ENCODE measurements around the gene TBC1D19.
A peak's percentile ranks its signal among the peaks of the same experiment; 100 is the strongest.

TBC1D19 gene

DNA sequence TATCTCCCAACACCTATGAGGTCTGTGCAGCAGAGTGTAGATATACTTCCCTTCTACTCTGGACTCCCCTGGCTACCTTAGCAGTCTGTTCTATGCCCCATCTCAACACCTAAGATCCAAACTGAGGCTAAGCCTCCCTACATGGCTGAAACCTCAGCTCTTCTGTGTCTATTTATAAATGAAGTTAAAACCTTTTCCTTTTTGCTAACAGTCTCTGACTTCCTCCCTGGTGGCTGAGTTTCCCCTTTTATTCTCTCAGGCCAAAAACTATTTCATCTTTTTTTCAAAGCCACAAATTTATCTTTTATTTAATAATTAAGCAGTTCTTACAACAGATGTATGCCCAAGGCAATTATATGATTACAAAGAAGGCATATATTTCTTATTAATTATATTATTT is 164.9 kb downstream of the TBC1D19 start:
- TF ChIP-seq, protein P1, sequence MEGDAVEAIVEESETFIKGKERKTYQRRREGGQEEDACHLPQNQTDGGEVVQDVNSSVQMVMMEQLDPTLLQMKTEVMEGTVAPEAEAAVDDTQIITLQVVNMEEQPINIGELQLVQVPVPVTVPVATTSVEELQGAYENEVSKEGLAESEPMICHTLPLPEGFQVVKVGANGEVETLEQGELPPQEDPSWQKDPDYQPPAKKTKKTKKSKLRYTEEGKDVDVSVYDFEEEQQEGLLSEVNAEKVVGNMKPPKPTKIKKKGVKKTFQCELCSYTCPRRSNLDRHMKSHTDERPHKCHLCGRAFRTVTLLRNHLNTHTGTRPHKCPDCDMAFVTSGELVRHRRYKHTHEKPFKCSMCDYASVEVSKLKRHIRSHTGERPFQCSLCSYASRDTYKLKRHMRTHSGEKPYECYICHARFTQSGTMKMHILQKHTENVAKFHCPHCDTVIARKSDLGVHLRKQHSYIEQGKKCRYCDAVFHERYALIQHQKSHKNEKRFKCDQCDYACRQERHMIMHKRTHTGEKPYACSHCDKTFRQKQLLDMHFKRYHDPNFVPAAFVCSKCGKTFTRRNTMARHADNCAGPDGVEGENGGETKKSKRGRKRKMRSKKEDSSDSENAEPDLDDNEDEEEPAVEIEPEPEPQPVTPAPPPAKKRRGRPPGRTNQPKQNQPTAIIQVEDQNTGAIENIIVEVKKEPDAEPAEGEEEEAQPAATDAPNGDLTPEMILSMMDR (IDR thresholded peaks at IDR 0.05; ENCODE audit: low read depth, low read length), result no peak
- no peak for DNase-seq (ENCODE audit: low read depth, low spot score)
- no peak overlapping the region for H3K4me3 ChIP-seq (ENCODE audit: low read depth, low read length)
- in situ Hi-C loops (cut with HindIII; ENCODE audit: low sequenced_read_pairs), result no loop called here

DNA sequence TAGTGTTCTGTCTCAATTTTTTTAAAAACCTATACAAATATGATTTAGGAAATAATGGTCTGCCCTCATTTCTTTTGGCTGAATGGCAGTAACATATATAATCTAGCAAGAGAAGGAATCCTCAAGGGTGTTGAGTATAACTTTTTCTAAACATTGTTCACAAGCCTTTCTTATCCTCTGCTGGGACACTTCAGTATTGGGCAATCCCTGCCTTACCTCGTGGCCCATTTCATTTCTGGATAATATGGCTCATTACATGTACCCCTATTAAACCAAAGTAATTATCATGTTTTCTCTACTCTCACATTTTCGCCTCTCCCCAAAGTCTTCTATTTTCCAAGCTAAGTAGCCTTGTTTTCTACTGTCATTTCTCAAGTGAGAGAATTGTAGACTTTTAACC is 166.0 kb downstream of the TBC1D19 start:
- TF ChIP-seq, protein P1 (IDR thresholded peaks at IDR 0.05; ENCODE audit: low read depth, low read length), result no peak
- no peak for DNase-seq (ENCODE audit: low read depth, low spot score)
- in situ Hi-C loops (cut with HindIII; ENCODE audit: low sequenced_read_pairs), result no loop called here
- no peak overlapping the region for H3K4me3 ChIP-seq (ENCODE audit: low read depth, low read length)

DNA sequence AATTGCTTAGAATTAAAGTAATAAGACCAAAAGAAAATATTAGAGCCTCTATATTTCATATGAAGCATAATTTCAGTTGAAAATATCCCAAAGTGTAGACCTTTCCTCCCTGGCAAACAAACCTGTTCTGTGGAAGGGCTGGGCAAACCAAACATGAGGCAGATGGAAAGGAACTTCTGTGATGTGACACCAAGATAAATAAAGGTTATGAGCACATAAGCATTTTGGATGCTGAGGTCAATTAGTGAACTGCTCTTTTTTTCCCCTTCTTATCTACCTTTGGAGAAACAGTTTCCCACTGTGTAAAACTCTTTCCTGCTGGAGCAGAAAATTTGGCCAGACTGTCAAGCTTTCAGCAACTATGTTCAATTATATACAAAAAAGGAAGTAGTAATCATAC is 167.1 kb downstream of the TBC1D19 start:
- H3K4me3 ChIP-seq (ENCODE audit: low read depth, low read length), result no peak overlapping the region
- in situ Hi-C loops (cut with HindIII; ENCODE audit: low sequenced_read_pairs), result no loop called here
- TF ChIP-seq, protein P1 (IDR thresholded peaks at IDR 0.05; ENCODE audit: low read depth, low read length), result no peak
- DNase-seq (ENCODE audit: low read depth, low spot score), result no peak

DNA sequence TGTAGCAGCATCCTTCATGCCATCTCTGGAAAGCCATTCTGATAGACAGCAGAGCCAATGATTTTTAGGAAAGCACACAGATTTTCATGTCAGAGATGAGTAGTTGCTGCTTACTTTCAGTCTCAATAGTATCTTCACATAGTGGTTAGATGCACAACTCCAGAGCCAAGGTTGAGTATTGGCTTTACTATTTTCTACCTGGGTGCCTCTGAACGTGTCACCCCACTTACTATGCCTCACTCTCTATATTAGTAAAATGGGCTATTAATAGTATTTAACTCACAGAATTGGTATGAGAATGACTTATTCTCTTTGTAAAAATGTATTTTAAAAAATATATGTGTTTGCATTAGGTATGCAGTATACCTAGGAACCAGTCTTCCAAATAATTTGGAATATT is 168.0 kb downstream of the TBC1D19 start:
- no peak overlapping the region for H3K4me3 ChIP-seq (ENCODE audit: low read depth, low read length)
- in situ Hi-C loops (cut with HindIII; ENCODE audit: low sequenced_read_pairs), result no loop called here
- TF ChIP-seq, protein P1 (IDR thresholded peaks at IDR 0.05; ENCODE audit: low read depth, low read length), result no peak
- no peak for DNase-seq (ENCODE audit: low read depth, low spot score)

DNA sequence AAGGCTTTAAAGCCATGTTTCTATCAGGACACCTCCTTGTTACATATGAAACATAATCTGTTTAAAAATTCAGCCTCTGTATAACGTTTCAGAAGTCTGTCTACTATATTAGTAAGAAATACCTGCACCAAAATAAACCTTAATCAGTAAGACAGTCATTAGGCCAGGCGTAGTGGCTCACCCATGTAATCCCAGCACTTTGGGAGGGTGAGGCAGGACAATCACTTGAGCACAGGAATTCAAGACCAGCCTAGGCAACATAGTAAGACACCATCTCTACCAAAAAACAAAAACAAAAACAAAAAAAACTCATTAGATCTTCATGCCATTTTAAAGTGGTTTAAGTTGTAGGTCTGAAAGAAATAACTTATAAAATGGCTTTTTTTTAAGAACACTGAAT is 169.3 kb downstream of the TBC1D19 start:
- TF ChIP-seq, protein P1 (IDR thresholded peaks at IDR 0.05; ENCODE audit: low read depth, low read length), result no peak
- no peak overlapping the region for H3K4me3 ChIP-seq (ENCODE audit: low read depth, low read length)
- no peak for DNase-seq (ENCODE audit: low read depth, low spot score)
- in situ Hi-C loops (cut with HindIII; ENCODE audit: low sequenced_read_pairs), result no loop called here

DNA sequence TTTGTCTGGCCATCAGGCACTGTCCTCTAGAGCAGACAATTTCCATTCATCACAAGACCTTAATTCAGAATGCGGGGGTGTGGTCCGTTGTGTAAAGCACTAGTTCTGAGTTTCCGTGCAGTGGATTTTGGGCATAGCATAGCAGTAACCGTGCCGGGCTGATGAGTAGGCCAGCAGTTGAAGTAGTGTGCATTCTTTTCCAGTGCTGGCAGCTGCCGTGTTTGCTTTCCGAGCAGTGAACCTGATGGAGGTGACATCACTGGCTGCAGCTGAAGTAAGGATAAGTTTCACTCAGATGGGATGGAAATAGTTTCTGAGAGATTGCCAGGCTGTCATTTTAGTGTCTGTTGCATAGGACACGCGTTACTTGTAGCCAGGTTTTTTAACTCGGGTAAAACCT is 169.7 kb downstream of the TBC1D19 start:
- DNase-seq (ENCODE audit: low read depth, low spot score), result peak; percentile 30
- in situ Hi-C loops (cut with HindIII; ENCODE audit: low sequenced_read_pairs), result no loop called here
- TF ChIP-seq, protein P1 (IDR thresholded peaks at IDR 0.05; ENCODE audit: low read depth, low read length), result no peak
- no peak overlapping the region for H3K4me3 ChIP-seq (ENCODE audit: low read depth, low read length)

DNA sequence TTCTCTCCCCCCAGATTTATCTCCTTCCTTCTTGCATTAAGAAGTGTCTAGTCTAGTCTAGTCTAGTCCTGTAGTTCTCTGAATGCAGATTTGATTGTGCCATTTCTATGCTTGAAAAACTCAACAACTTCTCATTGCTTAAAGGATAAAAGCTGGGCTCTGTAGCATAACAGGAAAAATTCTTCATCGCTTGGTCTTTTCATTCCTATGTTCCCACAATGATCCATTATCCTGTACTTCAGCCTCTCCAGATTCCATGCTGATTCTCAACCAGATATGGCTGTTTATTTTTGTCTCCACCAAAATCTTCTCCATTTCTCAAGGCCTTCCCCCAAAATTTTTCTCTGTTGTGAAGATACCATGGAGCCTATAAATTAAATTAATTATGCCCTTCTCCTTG is 173.9 kb downstream of the TBC1D19 start:
- H3K4me3 ChIP-seq (ENCODE audit: low read depth, low read length), result no peak overlapping the region
- TF ChIP-seq, protein P1 (IDR thresholded peaks at IDR 0.05; ENCODE audit: low read depth, low read length), result no peak
- no peak for DNase-seq (ENCODE audit: low read depth, low spot score)
- in situ Hi-C loops (cut with HindIII; ENCODE audit: low sequenced_read_pairs), result no loop called here

All from astrocyte of the spinal cord (primary cell).